Stimulated activated CD8-positive, alpha-beta memory T cell treated with anti-CD3 and anti-CD28 coated beads, Interleukin-7, amount 100 ng/mL, for 4 hours (primary cell): Measurements from ENCODE around the gene ETS1.
A peak's percentile ranks its signal among the peaks of the same experiment; 100 is the strongest.

Source experiments
- DNase-seq, 2 donors: peaks; one replicate each; pipeline ENCODE4 v3.0.0-alpha.2; 2020; ENCODE audit warnings: low read depth in 2 of 2

Gene ETS1

GRCh38 chr11:128540469-128540868 is 46.9 kb downstream of the ETS1 start:
- no peak for DNase-seq

- DNase-seq = no peak
Observed at GRCh38 chr11:128536506-128536905, 50.9 kb downstream of the ETS1 start.

- no peak for DNase-seq
Observed at GRCh38 chr11:128535468-128536457, 51.6 kb downstream of the ETS1 start.

- no peak for DNase-seq
Observed at GRCh38 chr11:128533472-128533871, 53.9 kb downstream of the ETS1 start.

- DNase-seq = no peak
Observed at GRCh38 chr11:128532572-128533091, 54.7 kb downstream of the ETS1 start.

GRCh38 chr11:128532016-128532571 is 55.3 kb downstream of the ETS1 start:
- DNase-seq = no peak

GRCh38 chr11:128531588-128531987 is 55.8 kb downstream of the ETS1 start:
- no peak for DNase-seq

- DNase-seq = no peak
Observed at GRCh38 chr11:128530118-128531074, 57.0 kb downstream of the ETS1 start.

GRCh38 chr11:128528294-128528693 is 59.1 kb downstream of the ETS1 start:
- DNase-seq = no peak

- no peak for DNase-seq
Observed at GRCh38 chr11:128527046-128527445, 60.3 kb downstream of the ETS1 start.

GRCh38 chr11:128525411-128526243 is 61.7 kb downstream of the ETS1 start:
- DNase-seq = no peak

GRCh38 chr11:128524172-128524571 is 63.2 kb downstream of the ETS1 start:
- no peak for DNase-seq

- no peak for DNase-seq
Observed at GRCh38 chr11:128523641-128524040, 63.7 kb downstream of the ETS1 start.

GRCh38 chr11:128522943-128523518 is 64.3 kb downstream of the ETS1 start:
- peak; percentile 53 to 66 for DNase-seq

GRCh38 chr11:128522055-128522942 is 65.1 kb downstream of the ETS1 start:
- DNase-seq = peak; percentile 60 to 85

- no peak for DNase-seq
Observed at GRCh38 chr11:128521682-128522054, 65.7 kb downstream of the ETS1 start.

GRCh38 chr11:128520888-128521681 is 66.3 kb downstream of the ETS1 start:
- DNase-seq = no peak

GRCh38 chr11:128520206-128520887 is 67.0 kb downstream of the ETS1 start:
- no peak for DNase-seq
